ENCODE results near the gene STIL.
"Not testable (repeated sequence)": the region's sequence is repeated elsewhere in the genome, so short reads cannot be mapped to it uniquely, and the experiment has no call there.

STIL gene

GRCh38 chr1:47276850-47277249, 37.1 kb downstream of the STIL start:
- Histone ChIP-seq H3K9ac (ENCODE audit: low read length) (no peak overlapping the region), H3K36me3 (ENCODE audit: insufficient read depth, low read length) (peaks cover 74% of the 10 kb centered on the region), H3F3A (ENCODE audit: insufficient read depth, low read length) (0 out of 2 replicates have a peak, but pooled peaks cover 4% of the 10 kb centered on the region), H3K4me1 (ENCODE audit: insufficient read depth, low read length, severe bottlenecking) (no peaks in the 10 kb centered on the region), H3K9me3 (ENCODE audit: low read length) (no peaks in the 10 kb centered on the region), H3K4me3 (ENCODE audit: low read depth, low read length, poor library complexity, severe bottlenecking) (no peak overlapping the region), H3K79me2 (ENCODE audit: insufficient read depth, low read length) (peaks cover 12% of the 10 kb centered on the region; the same call in 1 of the 2 replicates), H3K9me2 (ENCODE audit: low read depth, low read length) (no peaks in the 10 kb centered on the region), H3K27me3 (ENCODE audit: insufficient read depth, low read length) (no peaks in the 10 kb centered on the region), H2AFZ (ENCODE audit: low read length) (no peak overlapping the region), H3K27ac (ENCODE audit: low read depth, low read length, poor library complexity, severe bottlenecking) (no peak overlapping the region), H4K20me1 (ENCODE audit: insufficient read depth, low read length) (no peaks in the 10 kb centered on the region), H3K4me2 (ENCODE audit: low read length) (no peak overlapping the region)
- TF ChIP-seq, protein P1, sequence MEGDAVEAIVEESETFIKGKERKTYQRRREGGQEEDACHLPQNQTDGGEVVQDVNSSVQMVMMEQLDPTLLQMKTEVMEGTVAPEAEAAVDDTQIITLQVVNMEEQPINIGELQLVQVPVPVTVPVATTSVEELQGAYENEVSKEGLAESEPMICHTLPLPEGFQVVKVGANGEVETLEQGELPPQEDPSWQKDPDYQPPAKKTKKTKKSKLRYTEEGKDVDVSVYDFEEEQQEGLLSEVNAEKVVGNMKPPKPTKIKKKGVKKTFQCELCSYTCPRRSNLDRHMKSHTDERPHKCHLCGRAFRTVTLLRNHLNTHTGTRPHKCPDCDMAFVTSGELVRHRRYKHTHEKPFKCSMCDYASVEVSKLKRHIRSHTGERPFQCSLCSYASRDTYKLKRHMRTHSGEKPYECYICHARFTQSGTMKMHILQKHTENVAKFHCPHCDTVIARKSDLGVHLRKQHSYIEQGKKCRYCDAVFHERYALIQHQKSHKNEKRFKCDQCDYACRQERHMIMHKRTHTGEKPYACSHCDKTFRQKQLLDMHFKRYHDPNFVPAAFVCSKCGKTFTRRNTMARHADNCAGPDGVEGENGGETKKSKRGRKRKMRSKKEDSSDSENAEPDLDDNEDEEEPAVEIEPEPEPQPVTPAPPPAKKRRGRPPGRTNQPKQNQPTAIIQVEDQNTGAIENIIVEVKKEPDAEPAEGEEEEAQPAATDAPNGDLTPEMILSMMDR (IDR thresholded peaks at IDR 0.05; ENCODE audit: low read length) = no peak
- no peak for TF ChIP-seq EZH2 (IDR thresholded peaks at IDR 0.05; ENCODE audit: borderline replicate concordance, low read length)

GRCh38 chr1:47275811-47276210, 38.1 kb downstream of the STIL start:
- H3K9ac ChIP-seq (ENCODE audit: low read length); H3K27me3 ChIP-seq (ENCODE audit: insufficient read depth, low read length); H2AFZ ChIP-seq (ENCODE audit: low read length); H3K4me1 ChIP-seq (ENCODE audit: insufficient read depth, low read length, severe bottlenecking); H3F3A ChIP-seq (ENCODE audit: insufficient read depth, low read length); H4K20me1 ChIP-seq (ENCODE audit: insufficient read depth, low read length); H3K27ac ChIP-seq (ENCODE audit: low read depth, low read length, poor library complexity, severe bottlenecking); H3K9me3 ChIP-seq (ENCODE audit: low read length); H3K4me3 ChIP-seq (ENCODE audit: low read depth, low read length, poor library complexity, severe bottlenecking); H3K4me2 ChIP-seq (ENCODE audit: low read length); H3K9me2 ChIP-seq (ENCODE audit: low read depth, low read length): not testable (repeated sequence)
- peaks cover 12% of the 10 kb centered on the region; the same call in 1 of the 2 replicates for H3K79me2 ChIP-seq (ENCODE audit: insufficient read depth, low read length)
- peaks cover 74% of the 10 kb centered on the region for H3K36me3 ChIP-seq (ENCODE audit: insufficient read depth, low read length)

DNA sequence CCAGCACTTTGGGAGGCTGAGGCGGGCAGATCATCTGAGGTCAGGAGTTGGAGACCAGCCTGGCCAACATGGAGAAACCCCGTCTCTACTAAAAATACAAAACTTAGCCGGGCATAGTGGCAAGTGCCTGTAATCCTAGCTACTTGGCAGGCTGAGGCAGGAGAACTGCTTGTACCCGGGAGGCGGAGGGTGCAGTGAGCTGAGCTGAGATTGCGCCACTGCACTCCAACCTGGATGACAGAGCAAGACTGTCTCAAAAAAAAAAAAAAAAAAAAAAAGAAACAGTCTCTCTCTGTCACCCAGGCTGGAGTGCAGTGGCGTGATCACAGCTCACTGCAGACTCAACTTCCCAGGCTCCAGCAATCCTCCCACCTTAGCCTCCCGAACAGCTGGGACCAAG, 48.4 kb downstream of the STIL start:
- not testable (repeated sequence) for H3K4me1 ChIP-seq (ENCODE audit: insufficient read depth, low read length, severe bottlenecking); H3K27me3 ChIP-seq (ENCODE audit: insufficient read depth, low read length); H2AFZ ChIP-seq (ENCODE audit: low read length); H3K79me2 ChIP-seq (ENCODE audit: insufficient read depth, low read length); H3K9ac ChIP-seq (ENCODE audit: low read length); H3K9me3 ChIP-seq (ENCODE audit: low read length); H3F3A ChIP-seq (ENCODE audit: insufficient read depth, low read length); H3K4me3 ChIP-seq (ENCODE audit: low read depth, low read length, poor library complexity, severe bottlenecking); H3K9me2 ChIP-seq (ENCODE audit: low read depth, low read length); H4K20me1 ChIP-seq (ENCODE audit: insufficient read depth, low read length); H3K27ac ChIP-seq (ENCODE audit: low read depth, low read length, poor library complexity, severe bottlenecking); H3K4me2 ChIP-seq (ENCODE audit: low read length)
- H3K36me3 ChIP-seq (ENCODE audit: insufficient read depth, low read length) = peaks cover 78% of the 10 kb centered on the region

GRCh38 chr1:47262787-47263413, 51.0 kb downstream of the STIL start:
- H3K79me2 ChIP-seq (ENCODE audit: insufficient read depth, low read length) = no peaks in the 10 kb centered on the region
- H2AFZ ChIP-seq (ENCODE audit: low read length) = no peak overlapping the region
- H3K9me3 ChIP-seq (ENCODE audit: low read length) = no peaks in the 10 kb centered on the region
- H3K9ac ChIP-seq (ENCODE audit: low read length) = no peak overlapping the region
- H3K36me3 ChIP-seq (ENCODE audit: insufficient read depth, low read length) = peaks cover 78% of the 10 kb centered on the region
- no peak overlapping the region for H3K27ac ChIP-seq (ENCODE audit: low read depth, low read length, poor library complexity, severe bottlenecking)
- no peak overlapping the region for H3K4me3 ChIP-seq (ENCODE audit: low read depth, low read length, poor library complexity, severe bottlenecking)
- H4K20me1 ChIP-seq (ENCODE audit: insufficient read depth, low read length) = no peaks in the 10 kb centered on the region
- H3K27me3 ChIP-seq (ENCODE audit: insufficient read depth, low read length) = no peaks in the 10 kb centered on the region
- TF ChIP-seq, protein P1 (IDR thresholded peaks at IDR 0.05; ENCODE audit: low read length) = peak; percentile 68
- no peak for TF ChIP-seq EZH2 (IDR thresholded peaks at IDR 0.05; ENCODE audit: borderline replicate concordance, low read length)
- no peaks in the 10 kb centered on the region for H3K9me2 ChIP-seq (ENCODE audit: low read depth, low read length)
- no peaks in the 10 kb centered on the region for H3K4me1 ChIP-seq (ENCODE audit: insufficient read depth, low read length, severe bottlenecking)
- no peak overlapping the region for H3K4me2 ChIP-seq (ENCODE audit: low read length)
- no peaks in the 10 kb centered on the region for H3F3A ChIP-seq (ENCODE audit: insufficient read depth, low read length)

Measured in OCI-LY1 (cell line).